Keratinocyte (primary cell): Measurements from ENCODE around the gene MAP3K5.

Experiments used
- CTCF ChIP-seq, 3 experiments: IDR thresholded peaks in 1 of 3; conservative IDR thresholded peaks in 1 of 3; optimal IDR thresholded peaks in 1 of 3; 2 replicates in 2 of 3; 3 replicates in 1 of 3; pipeline versions ENCODE3 to v1.5.1; 2011; ENCODE audit warnings: low read length in 3 of 3, mild to moderate bottlenecking in 3 of 3, moderate library complexity in 2 of 3, control low read depth in 1 of 3, inconsistent platforms in 1 of 3; ENCODE audit not compliant: insufficient read depth in 2 of 3; ENCODE audit errors: extremely low read depth in 1 of 3
- EZH2 ChIP-seq: IDR thresholded peaks from one replicate; pipeline ENCODE4 v1.6.1; 2012; ENCODE audit warnings: inconsistent platforms, mild to moderate bottlenecking, low read length, moderate library complexity

- TF ChIP-seq CTCF (optimal IDR thresholded peaks at IDR 0.05 in 1 of 3, IDR thresholded peaks at IDR 0.05 in 1 of 3, conservative IDR thresholded peaks at IDR 0.05 in 1 of 3; ENCODE audit: extremely low read depth in 1 of 3, insufficient read depth in 2 of 3, low read length in 3 of 3) (no peak), EZH2 (no peak)
These were observed 179.4 kb downstream of the MAP3K5 start for GRCh38 chr6:136612666-136613389.
